CD4-positive, CD25-positive, alpha-beta regulatory T cell (primary cell): ENCODE measurements around the gene PRKCB. TPM values are rescaled to one million over a fixed set of nuclear protein-coding genes. Genes with fewer than 3 reads are reported as not detected.

Experiments used
- ATAC-seq, 2 donors: fragments of 150-1000 bp; cut with Tn5 transposase; one replicate each; pipeline ENCODE4 v1.10.0; 2021; ENCODE audit warnings: low read depth in 2 of 2, moderate number of reproducible peaks in 2 of 2, moderate library complexity in 1 of 2
- DNase-seq, 3 donors: peaks; one replicate each; pipeline versions ENCODE4 v3.0.0 to v3.0.0-alpha.2; 2012 to 2022; ENCODE audit warnings: mixed read lengths in 1 of 3
- H3K27ac ChIP-seq: one replicate; pipeline ENCODE4 v1.7.0; 2013; ENCODE audit warnings: mild to moderate bottlenecking, low read length; ENCODE audit not compliant: insufficient read depth, poor library complexity, severe bottlenecking
- H3K27me3 ChIP-seq: one replicate; pipeline ENCODE4 v1.7.0; 2013; ENCODE audit warnings: low read length; ENCODE audit not compliant: control insufficient read depth, insufficient read depth
- H3K36me3 ChIP-seq: one replicate; pipeline ENCODE4 v1.7.0; 2013; ENCODE audit warnings: mild to moderate bottlenecking, low read length, moderate library complexity; ENCODE audit not compliant: control insufficient read depth, insufficient read depth
- H3K4me1 ChIP-seq: 2 replicates; pipeline ENCODE4 v1.7.0; 2013; ENCODE audit warnings: mild to moderate bottlenecking, low read length; ENCODE audit not compliant: insufficient read depth, control insufficient read depth, poor library complexity, severe bottlenecking
- H3K4me3 ChIP-seq: one replicate; pipeline ENCODE4 v1.7.0; 2013; ENCODE audit warnings: low read depth, mild to moderate bottlenecking, low read length, moderate library complexity
- H3K9me3 ChIP-seq, 2 experiments: 1 replicate in 1 of 2; 2 replicates in 1 of 2; pipeline ENCODE4 v1.7.0; 2013; ENCODE audit warnings: low read length in 2 of 2, mild to moderate bottlenecking in 1 of 2, moderate library complexity in 1 of 2; ENCODE audit not compliant: control insufficient read depth in 2 of 2
- H3K27ac Mint-ChIP-seq, 3 donors: one replicate each; pipeline ENCODE4 v1.8.0; 2020 to 2022; ENCODE audit warnings: mild to moderate bottlenecking in 3 of 3, mixed read lengths in 3 of 3, moderate library complexity in 2 of 3
- H3K27me3 Mint-ChIP-seq: one replicate; pipeline ENCODE4 v1.8.0; 2022; ENCODE audit warnings: mild to moderate bottlenecking, mixed read lengths
- H3K36me3 Mint-ChIP-seq: one replicate; pipeline ENCODE4 v1.8.0; 2020; ENCODE audit warnings: mixed read lengths
- H3K4me1 Mint-ChIP-seq, 4 donors: one replicate each; pipeline ENCODE4 v1.8.0; 2020 to 2022; ENCODE audit warnings: mixed read lengths in 4 of 4, mild to moderate bottlenecking in 1 of 4
- H3K4me3 Mint-ChIP-seq, 4 donors: one replicate each; pipeline ENCODE4 v1.8.0; 2020 to 2022; ENCODE audit warnings: mild to moderate bottlenecking in 4 of 4, mixed read lengths in 4 of 4, moderate library complexity in 3 of 4
- H3K9me3 Mint-ChIP-seq, 7 donors: one replicate each; pipeline ENCODE4 v1.8.0; 2020 to 2022; ENCODE audit warnings: mixed read lengths in 7 of 7, mild to moderate bottlenecking in 3 of 7, moderate library complexity in 2 of 7
- polyA plus RNA-seq, 4 donors: library from polyadenylated mRNA; unstranded; fragments of 300-500 nt; fragmentation: Illumina TruSeq; gene quantifications; one replicate each; pipeline ENCODE4 v1.2.3, GENCODE V29; 2021
- total RNA-seq: library from RNA; stranded (reverse); gene quantifications from one replicate; pipeline ENCODE4 v1.2.3, GENCODE V29; 2022

Gene PRKCB
- total and polyA plus RNA-seq, 5 donors from 2014 or later, result 37.4 to 83.1 (median 50.5) TPM

DNA sequence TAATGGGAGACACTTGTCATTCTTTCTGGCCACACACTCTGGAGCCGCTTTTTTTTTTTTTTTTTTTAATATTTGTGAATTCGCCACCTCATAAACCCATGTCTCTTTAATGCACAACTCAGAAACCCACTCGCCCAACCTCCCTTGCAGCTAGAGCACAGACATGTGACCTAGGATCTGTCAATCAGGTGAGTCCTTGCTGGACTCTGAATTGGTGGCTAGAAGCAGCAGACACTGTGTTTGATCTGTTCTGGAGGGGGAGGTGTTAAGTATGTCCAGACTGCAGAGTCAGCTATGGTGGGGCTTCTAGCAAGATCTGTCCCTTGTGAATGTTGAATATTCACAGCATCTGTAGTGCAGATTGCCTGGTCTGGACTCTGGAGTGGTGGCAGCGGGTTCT is 112.1 kb downstream of the PRKCB start:
- ATAC-seq, result no peak
- Mint-ChIP-seq H3K4me3 (peak overlapping the region in 2 of 4 donors; percentile 49 to 72), H3K27me3 (no peaks in the 10 kb centered on the region), H3K9me3 (peaks cover 0 to 2% (median 0%) of the 10 kb centered on the region in 7 donors), H3K4me1 (peaks cover 20 to 97% (median 72%) of the 10 kb centered on the region in 4 donors), H3K36me3 (no peaks in the 10 kb centered on the region), H3K27ac (peak overlapping the region; percentile 50 to 96 (median 92))
- H3K9me3 ChIP-seq, result no peaks in the 10 kb centered on the region
- H3K27ac ChIP-seq, result peak overlapping the region; percentile 80
- no peak overlapping the region for H3K4me3 ChIP-seq
- H3K27me3 ChIP-seq, result no peaks in the 10 kb centered on the region
- no peaks in the 10 kb centered on the region for H3K36me3 ChIP-seq
- DNase-seq, result no peak
- peaks cover 59% of the 10 kb centered on the region for H3K4me1 ChIP-seq

DNA sequence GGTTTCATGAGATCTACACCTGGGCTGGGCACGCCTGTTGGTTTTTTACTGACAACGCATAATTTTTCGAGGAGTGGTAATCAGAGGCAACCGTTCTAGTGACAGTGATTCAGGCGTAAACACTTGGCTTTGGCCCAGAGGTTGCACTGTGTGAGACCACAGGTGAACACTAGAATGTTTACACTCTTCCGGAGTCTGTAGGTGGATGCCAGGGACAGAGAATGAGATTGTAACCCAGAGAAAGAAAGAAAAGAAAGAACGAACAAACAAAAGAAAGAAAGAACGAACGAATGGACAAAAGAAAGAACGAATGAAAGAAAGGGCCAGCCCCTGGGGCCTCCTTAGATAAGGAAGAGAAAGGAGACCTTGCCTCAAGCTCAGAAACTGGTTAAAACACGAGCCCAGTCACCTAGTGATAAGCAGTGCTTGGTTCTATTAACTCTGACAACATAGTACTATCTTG is 113.2 kb downstream of the PRKCB start:
- Histone ChIP-seq H3K4me3 (peak overlapping the region; percentile 63), H3K36me3 (no peaks in the 10 kb centered on the region), H3K4me1 (peaks cover 67% of the 10 kb centered on the region), H3K27me3 (no peaks in the 10 kb centered on the region), H3K9me3 (no peaks in the 10 kb centered on the region), H3K27ac (peak overlapping the region; percentile 80)
- Mint-ChIP-seq H3K4me1 (peaks cover 29 to 96% (median 77%) of the 10 kb centered on the region in 4 donors), H3K4me3 (peak overlapping the region; percentile 63 to 84 (median 79)), H3K27me3 (no peaks in the 10 kb centered on the region), H3K36me3 (peaks cover 5% of the 10 kb centered on the region), H3K27ac (peak overlapping the region; percentile 92 to 99 (median 96)), H3K9me3 (peaks cover 0 to 2% (median 0%) of the 10 kb centered on the region in 7 donors)
- ATAC-seq (peak; percentile 69 to 71), DNase-seq (peak; percentile 9 to 89 (median 76))

GRCh38 chr16:23949630-23950290 is 114.0 kb downstream of the PRKCB start:
- ATAC-seq (peak; percentile 75 to 79), DNase-seq (peak; percentile 22 to 94 (median 81))
- peaks cover 29 to 98% (median 79%) of the 10 kb centered on the region in 4 donors for H3K4me1 Mint-ChIP-seq
- peak overlapping the region; percentile 80 for H3K27ac ChIP-seq
- H3K27me3 ChIP-seq, result no peaks in the 10 kb centered on the region
- no peaks in the 10 kb centered on the region for H3K9me3 ChIP-seq
- peak overlapping the region; percentile 63 for H3K4me3 ChIP-seq
- H3K27ac Mint-ChIP-seq, result peak overlapping the region; percentile 92 to 99 (median 96)
- H3K36me3 ChIP-seq, result no peaks in the 10 kb centered on the region
- peaks cover 0 to 2% (median 0%) of the 10 kb centered on the region in 7 donors for H3K9me3 Mint-ChIP-seq
- peak overlapping the region; percentile 78 to 90 (median 82) for H3K4me3 Mint-ChIP-seq
- H3K36me3 Mint-ChIP-seq, result peaks cover 5% of the 10 kb centered on the region
- H3K27me3 Mint-ChIP-seq, result no peaks in the 10 kb centered on the region
- H3K4me1 ChIP-seq, result peaks cover 67% of the 10 kb centered on the region

- Histone ChIP-seq H3K27me3 (no peaks in the 10 kb centered on the region), H3K4me1 (peaks cover 67% of the 10 kb centered on the region), H3K36me3 (no peaks in the 10 kb centered on the region), H3K27ac (peak overlapping the region; percentile 80), H3K4me3 (peak overlapping the region; percentile 54), H3K9me3 (no peaks in the 10 kb centered on the region)
- peaks cover 29 to 98% (median 75%) of the 10 kb centered on the region in 4 donors for H3K4me1 Mint-ChIP-seq
- H3K9me3 Mint-ChIP-seq, result peaks cover 0 to 2% (median 0%) of the 10 kb centered on the region in 7 donors
- peak overlapping the region; percentile 48 to 84 (median 79) for H3K4me3 Mint-ChIP-seq
- DNase-seq (peak in 1 of 3 donors; percentile 51), ATAC-seq (no peak)
- H3K27ac Mint-ChIP-seq, result peak overlapping the region; percentile 92 to 99 (median 96)
- H3K27me3 Mint-ChIP-seq, result no peaks in the 10 kb centered on the region
- H3K36me3 Mint-ChIP-seq, result peaks cover 5% of the 10 kb centered on the region
These were observed 114.6 kb downstream of the PRKCB start for GRCh38 chr16:23950291-23950894.

DNA sequence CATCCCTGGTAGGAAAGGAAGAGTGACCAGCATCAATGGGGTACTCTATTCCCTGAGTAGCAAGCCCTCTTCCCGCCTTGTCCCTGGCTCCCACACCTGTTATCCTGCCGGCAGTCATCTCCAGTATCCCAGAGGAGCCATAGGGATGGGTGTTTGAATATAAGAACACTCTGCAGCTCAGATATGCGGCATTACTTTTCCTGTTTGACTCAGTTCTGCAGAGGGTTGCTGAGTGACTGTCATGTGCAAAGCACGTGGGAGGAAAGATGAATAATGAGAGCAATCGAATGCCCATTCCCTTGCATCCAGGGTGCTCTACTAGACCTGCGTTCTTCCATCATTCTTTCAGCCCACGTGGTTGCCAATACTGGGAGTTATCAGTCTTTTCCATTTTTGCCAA is 115.1 kb downstream of the PRKCB start:
- Mint-ChIP-seq H3K27ac (peak overlapping the region; percentile 92 to 99 (median 96)), H3K9me3 (peaks cover 0 to 2% (median 0%) of the 10 kb centered on the region in 7 donors), H3K4me3 (peak overlapping the region; percentile 48 to 84 (median 79)), H3K36me3 (peaks cover 5% of the 10 kb centered on the region), H3K4me1 (peaks cover 29 to 97% (median 74%) of the 10 kb centered on the region in 4 donors), H3K27me3 (no peaks in the 10 kb centered on the region)
- ATAC-seq (no peak), DNase-seq (peak in 1 of 3 donors; percentile 35)
- Histone ChIP-seq H3K36me3 (no peaks in the 10 kb centered on the region), H3K4me3 (peak overlapping the region; percentile 54), H3K9me3 (no peaks in the 10 kb centered on the region), H3K27ac (peak overlapping the region; percentile 80), H3K4me1 (peaks cover 67% of the 10 kb centered on the region), H3K27me3 (no peaks in the 10 kb centered on the region)

- peak overlapping the region; percentile 80 to 96 (median 92) for H3K27ac Mint-ChIP-seq
- Histone ChIP-seq H3K9me3 (no peaks in the 10 kb centered on the region), H3K4me3 (peak overlapping the region; percentile 31), H3K27me3 (no peaks in the 10 kb centered on the region), H3K36me3 (no peaks in the 10 kb centered on the region), H3K4me1 (peaks cover 67% of the 10 kb centered on the region), H3K27ac (peak overlapping the region; percentile 41)
- peaks cover 0 to 2% (median 0%) of the 10 kb centered on the region in 7 donors for H3K9me3 Mint-ChIP-seq
- H3K4me3 Mint-ChIP-seq, result peak overlapping the region in 3 of 4 donors; percentile 27 to 75 (median 58)
- no peaks in the 10 kb centered on the region for H3K27me3 Mint-ChIP-seq
- ATAC-seq (peak; percentile 10 to 26), DNase-seq (peak in 1 of 3 donors; percentile 20)
- H3K4me1 Mint-ChIP-seq, result peaks cover 33 to 92% (median 70%) of the 10 kb centered on the region in 4 donors
- peaks cover 5% of the 10 kb centered on the region for H3K36me3 Mint-ChIP-seq
These were observed 116.6 kb downstream of the PRKCB start for GRCh38 chr16:23952128-23952970.

DNA sequence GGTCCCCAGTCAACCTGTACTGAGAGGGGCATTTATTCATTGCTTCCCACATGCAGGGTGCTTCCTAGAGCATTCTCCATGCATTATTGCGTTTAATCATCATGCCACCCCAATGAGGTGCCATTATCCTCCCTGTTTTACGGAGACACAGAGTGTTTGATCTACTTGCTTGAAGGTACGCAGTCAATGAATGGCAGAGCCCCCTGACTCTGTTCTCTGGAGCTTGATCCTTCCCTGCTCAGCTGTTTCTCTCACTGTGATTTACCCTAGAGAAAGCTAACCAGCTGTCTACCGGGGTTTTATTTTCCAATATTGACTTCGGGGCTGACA is 117.2 kb downstream of the PRKCB start:
- Histone ChIP-seq H3K4me1 (peaks cover 66% of the 10 kb centered on the region), H3K27me3 (no peaks in the 10 kb centered on the region), H3K4me3 (peak overlapping the region; percentile 31), H3K9me3 (no peaks in the 10 kb centered on the region), H3K36me3 (no peaks in the 10 kb centered on the region), H3K27ac (no peak overlapping the region)
- H3K27ac Mint-ChIP-seq, result peak overlapping the region; percentile 27 to 96 (median 50)
- peaks cover 5% of the 10 kb centered on the region for H3K36me3 Mint-ChIP-seq
- H3K4me3 Mint-ChIP-seq, result peak overlapping the region in 3 of 4 donors; percentile 4 to 59 (median 26)
- peaks cover 0 to 2% (median 0%) of the 10 kb centered on the region in 7 donors for H3K9me3 Mint-ChIP-seq
- DNase-seq (no peak), ATAC-seq (no peak)
- peaks cover 35 to 91% (median 68%) of the 10 kb centered on the region in 4 donors for H3K4me1 Mint-ChIP-seq
- H3K27me3 Mint-ChIP-seq, result no peaks in the 10 kb centered on the region
